ENCODE results near the gene ROMO1.

Gene ROMO1

GRCh38 chr20:35699127-35699956 is at the start of gene ROMO1, which contains the start of gene NFS1 (continued):
- no peak for TF ChIP-seq ZNF707 (tag by site-specific recombination; IDR thresholded peaks at IDR 0.05)
- no peak for TF ChIP-seq ZNF645 (tag by site-specific recombination; IDR thresholded peaks at IDR 0.05)
- TF ChIP-seq ZSCAN16 (tag by site-specific recombination; IDR thresholded peaks at IDR 0.05) = no peak
- peak; percentile 97 for TF ChIP-seq ZEB2 (tag by site-specific recombination; IDR thresholded peaks at IDR 0.05)
- TF ChIP-seq ZNF76 (tag by site-specific recombination; IDR thresholded peaks at IDR 0.05; ENCODE audit: borderline replicate concordance, low read depth) = peak; percentile 90
- TF ChIP-seq ZBTB20 (tag by site-specific recombination; IDR thresholded peaks at IDR 0.05) = peak; percentile 71
- TF ChIP-seq ZBTB17 (tag by site-specific recombination; IDR thresholded peaks at IDR 0.05) = peak; percentile 75
- TF ChIP-seq EGR2 (tag by site-specific recombination; IDR thresholded peaks at IDR 0.05; ENCODE audit: low read depth) = peak; percentile 85
- no peak for TF ChIP-seq ZNF132 (tag by site-specific recombination; IDR thresholded peaks at IDR 0.05; ENCODE audit: borderline replicate concordance)
- no peak for TF ChIP-seq ZNF221 (tag by site-specific recombination; IDR thresholded peaks at IDR 0.05; ENCODE audit: borderline replicate concordance)
- no peak; the same call in 1 of the 2 replicates for TF ChIP-seq ZNF366 (tag by site-specific recombination; conservative IDR thresholded peaks at IDR 0.05)
- no peak for TF ChIP-seq ZNF423 (tag by site-specific recombination; IDR thresholded peaks at IDR 0.05)
- peak; percentile 84; the same call in 1 of the 2 replicates for TF ChIP-seq ZBTB7A (tag by site-specific recombination; IDR thresholded peaks at IDR 0.05; ENCODE audit: low read depth)
- TF ChIP-seq ZBTB1 (tag by site-specific recombination; IDR thresholded peaks at IDR 0.05) = 0 out of 2 replicates have a peak, but pooled peaks have one; percentile 53
- peak; percentile 36; the same call in 1 of the 2 replicates for TF ChIP-seq KLF17 (tag by site-specific recombination; IDR thresholded peaks at IDR 0.05)
- no peak for TF ChIP-seq BCL11B (tag by site-specific recombination; IDR thresholded peaks at IDR 0.05; ENCODE audit: low read depth)
- TF ChIP-seq ZNF280D (tag by site-specific recombination; IDR thresholded peaks at IDR 0.05) = 0 out of 2 replicates have a peak, but pooled peaks have one; percentile 55
- TF ChIP-seq ZNF830 (tag by site-specific recombination; IDR thresholded peaks at IDR 0.05; ENCODE audit: low read depth) = no peak
- no peak for TF ChIP-seq ZNF157 (tag by site-specific recombination; IDR thresholded peaks at IDR 0.05)
- no peak for TF ChIP-seq ZNF223 (tag by site-specific recombination; IDR thresholded peaks at IDR 0.05)
- peak; percentile 88 for TF ChIP-seq ZNF629 (tag by site-specific recombination; IDR thresholded peaks at IDR 0.05)
- TF ChIP-seq SP2 (tag by site-specific recombination; IDR thresholded peaks at IDR 0.05) = peak; percentile 93
- TF ChIP-seq ZNF24 (tag by site-specific recombination; IDR thresholded peaks at IDR 0.05) = peak; percentile 69
- TF ChIP-seq ZNF837 (tag by site-specific recombination; IDR thresholded peaks at IDR 0.05) = peak; percentile 77; the same call in 1 of the 2 replicates
- TF ChIP-seq ZNF48 (tag by site-specific recombination; IDR thresholded peaks at IDR 0.05) = no peak
- no peak for TF ChIP-seq FEZF1 (tag by site-specific recombination; IDR thresholded peaks at IDR 0.05)
- no peak for TF ChIP-seq ZBTB49 (tag by site-specific recombination; IDR thresholded peaks at IDR 0.05; ENCODE audit: low read depth)
- peak; percentile 94 for TF ChIP-seq ZBTB48 (tag by site-specific recombination; IDR thresholded peaks at IDR 0.05)
- peak; percentile 71 for TF ChIP-seq ZNF239 (tag by site-specific recombination; IDR thresholded peaks at IDR 0.05)
- peak; percentile 89 for TF ChIP-seq ZNF391 (tag by site-specific recombination; IDR thresholded peaks at IDR 0.05; ENCODE audit: borderline replicate concordance, low read depth)
- peak; percentile 88 for TF ChIP-seq ZNF2 (tag by site-specific recombination; IDR thresholded peaks at IDR 0.05)
- TF ChIP-seq ZBTB44 (tag by site-specific recombination; IDR thresholded peaks at IDR 0.05) = peak; percentile 77; the same call in 1 of the 2 replicates
